Prostate gland (tissue), 2 donors: ENCODE data around the gene HBE1. TPM values are rescaled to one million over a fixed set of nuclear protein-coding genes. Genes with fewer than 3 reads are reported as not detected.

Experiments
- DNase-seq: peaks from one replicate; pipeline ENCODE4 v3.0.0-alpha.2; 2019; ENCODE audit warnings: low spot score
- H3K27ac ChIP-seq, 2 donors: fragments of 200-600 bp; sonication (generic); 2 replicates each; pipeline ENCODE4 v1.5.1; 2017 to 2019
- H3K27me3 ChIP-seq: fragments of 200-600 bp; sonication (generic); replicated peaks from 2 replicates; pipeline ENCODE4 v1.5.1; 2019; ENCODE audit not compliant: insufficient read depth
- H3K36me3 ChIP-seq, 2 donors: fragments of 200-600 bp; sonication (generic); 1 replicate in 1 of 2; 2 replicates in 1 of 2; pipeline versions ENCODE4 v1.5.1 to v1.8.1; 2017 to 2019
- H3K4me1 ChIP-seq: fragments of 200-600 bp; sonication (generic); replicated peaks from 2 replicates; pipeline ENCODE4 v1.5.1; 2019
- H3K4me3 ChIP-seq, 2 donors: fragments of 200-600 bp; sonication (generic); 2 replicates each; pipeline ENCODE4 v1.5.1; 2017 to 2019
- H3K9me3 ChIP-seq: fragments of 200-600 bp; sonication (generic); 2 replicates; pipeline ENCODE4 v1.5.1; 2017
- CTCF ChIP-seq, 4 experiments: fragments of 200-600 bp in 2 of 4; fragments of 450-650 bp in 2 of 4; sonication (generic) in 2 of 4; IDR thresholded peaks; 1 replicate in 3 of 4; 2 replicates in 1 of 4; pipeline ENCODE4 v1.5.1; 2016 to 2019; ENCODE audit warnings: antibody characterized with exemption in 4 of 4, mild to moderate bottlenecking in 2 of 4, moderate library complexity in 2 of 4
- POLR2A ChIP-seq: fragments of 450-650 bp; IDR thresholded peaks from one replicate; pipeline ENCODE4 v1.6.1; 2016; ENCODE audit warnings: antibody characterized with exemption, mild to moderate bottlenecking
- POLR2AphosphoS5 ChIP-seq: sonication (generic); formaldehyde crosslinking; IDR thresholded peaks from one replicate; pipeline ENCODE4 v1.6.1; 2017; ENCODE audit warnings: antibody characterized with exemption
- WGBS: methylation state at CpG from one replicate; pipeline ENCODE4 v1.1.5; 2018; 5-methylcytosine and 5-hydroxymethylcytosine counted together
- intact Hi-C: fragments of 100-400 bp; cut with DNase I; formaldehyde crosslinking; loops from one replicate; pipeline ENCODE4 v1.14.2; 2022
- total RNA-seq, 2 donors: library from RNA; depleted of rRNA; stranded (reverse); fragments of >200 nt; gene quantifications; one replicate each; pipeline ENCODE4 v1.1.0, GENCODE V29; 2016

Gene HBE1
- total RNA-seq, 2 donors from 2014 or later = not detected

GRCh38 chr11:5229356-5229755 is 40.4 kb downstream of the HBE1 start:
- Histone ChIP-seq H3K9me3 (no peaks in the 10 kb centered on the region), H3K4me1 (no peaks in the 10 kb centered on the region), H3K4me3 (no peak overlapping the region), H3K27me3 (no peaks in the 10 kb centered on the region), H3K27ac (no peak overlapping the region), H3K36me3 (no peaks in the 10 kb centered on the region)
- TF ChIP-seq CTCF (IDR thresholded peaks at IDR 0.05) = no peak
- TF ChIP-seq POLR2A = no peak
- no peak for TF ChIP-seq POLR2AphosphoS5
- 94% methylated on average over 1 of the region's 1 CpG for WGBS
- intact Hi-C loops = no loop called here
- DNase-seq = no peak

- H3K9me3 ChIP-seq = no peaks in the 10 kb centered on the region
- H3K27ac ChIP-seq = no peak overlapping the region
- H3K36me3 ChIP-seq = no peaks in the 10 kb centered on the region
- no peak for DNase-seq
- 39% methylated on average over 5 of the region's 5 CpGs for WGBS
- no peaks in the 10 kb centered on the region for H3K4me1 ChIP-seq
- intact Hi-C loops = no loop called here
- TF ChIP-seq POLR2A = no peak
- TF ChIP-seq POLR2AphosphoS5 = no peak
- no peak for TF ChIP-seq CTCF (IDR thresholded peaks at IDR 0.05)
- H3K27me3 ChIP-seq = no peaks in the 10 kb centered on the region
- H3K4me3 ChIP-seq = no peak overlapping the region
Observed at GRCh38 chr11:5228124-5228523, 41.6 kb downstream of the HBE1 start.

- Histone ChIP-seq H3K4me1 (no peaks in the 10 kb centered on the region), H3K9me3 (no peaks in the 10 kb centered on the region), H3K27me3 (no peaks in the 10 kb centered on the region), H3K27ac (no peak overlapping the region), H3K36me3 (no peaks in the 10 kb centered on the region), H3K4me3 (no peak overlapping the region)
- WGBS = 50% methylated on average over 1 of the region's 1 CpG
- intact Hi-C loops = no loop called here
- DNase-seq = no peak
- no peak for TF ChIP-seq CTCF (IDR thresholded peaks at IDR 0.05)
- TF ChIP-seq POLR2AphosphoS5 = no peak
- TF ChIP-seq POLR2A = no peak
Observed at GRCh38 chr11:5227681-5228080, 42.1 kb downstream of the HBE1 start.

GRCh38 chr11:5226732-5227310 is 42.9 kb downstream of the HBE1 start, which contains the start of gene HBB:
Gene HBB (minus strand): TSS chr11:5227071. CDS start chr11:5227021, 50 bp downstream.
- Histone ChIP-seq H3K9me3 (no peaks in the 10 kb centered on the region), H3K4me1 (no peaks in the 10 kb centered on the region), H3K4me3 (no peak within 1 kb of the TSS), H3K27me3 (no peaks in the 10 kb centered on the region), H3K27ac (no peak within 1 kb of the TSS), H3K36me3 (no peaks in the 10 kb centered on the region)
- no peak for TF ChIP-seq POLR2A
- no peak for TF ChIP-seq CTCF (IDR thresholded peaks at IDR 0.05)
- TF ChIP-seq POLR2AphosphoS5 = no peak
- 82% methylated on average over 3 of the region's 3 CpGs for WGBS
- no peak for DNase-seq
- intact Hi-C loops = no loop called here

- no peak for DNase-seq
- Histone ChIP-seq H3K27ac (no peak overlapping the region), H3K27me3 (no peaks in the 10 kb centered on the region), H3K36me3 (no peaks in the 10 kb centered on the region), H3K9me3 (no peaks in the 10 kb centered on the region), H3K4me3 (no peak overlapping the region), H3K4me1 (no peaks in the 10 kb centered on the region)
- TF ChIP-seq POLR2A = no peak
- TF ChIP-seq POLR2AphosphoS5 = no peak
- no peak for TF ChIP-seq CTCF (IDR thresholded peaks at IDR 0.05)
- WGBS = 57% methylated on average over 2 of the region's 2 CpGs
- intact Hi-C loops = no loop called here
Observed at GRCh38 chr11:5225480-5225871, 44.3 kb downstream of the HBE1 start.
